DND-41 (cell line): Measurements from ENCODE around the gene VPS72.

Experiments used
- ATAC-seq: fragments of 200-7000 bp; cut with Tn5 transposase; 3 replicates; pipeline ENCODE4 v1.9.1; 2021; ENCODE audit warnings: low read depth; ENCODE audit not compliant: insufficient read depth
- DNase-seq: peaks from one replicate; pipeline ENCODE4 v3.0.0-alpha.2; 2020
- H2AFZ ChIP-seq: 2 replicates; pipeline ENCODE4 v1.6.0; 2012; ENCODE audit warnings: low read depth, low read length
- H3K27ac ChIP-seq: 2 replicates; pipeline ENCODE4 v1.5.1; 2012; ENCODE audit warnings: low read length, inconsistent platforms
- H3K27me3 ChIP-seq: fragments of 200-600 bp; sonication (generic); 2 replicates; pipeline ENCODE4 v1.6.0; 2012; ENCODE audit warnings: low read length, mild to moderate bottlenecking, inconsistent platforms; ENCODE audit not compliant: insufficient read depth, poor library complexity
- H3K36me3 ChIP-seq: 2 replicates; pipeline ENCODE4 v1.5.1; 2012; ENCODE audit warnings: low read length, inconsistent platforms; ENCODE audit not compliant: insufficient read depth
- H3K4me1 ChIP-seq: 2 replicates; pipeline ENCODE4 v1.5.1; 2012; ENCODE audit warnings: mild to moderate bottlenecking, low read length; ENCODE audit not compliant: insufficient read depth
- H3K4me2 ChIP-seq: 2 replicates; pipeline ENCODE4 v1.6.0; 2012; ENCODE audit warnings: mild to moderate bottlenecking, moderate library complexity, low read length, inconsistent platforms; ENCODE audit not compliant: insufficient read depth
- H3K4me3 ChIP-seq, 2 experiments: fragments of 200-600 bp in 1 of 2; shearing (Covaris generic) in 1 of 2; 2 replicates each; pipeline ENCODE4 v1.5.1; 2012 to 2016; ENCODE audit warnings: inconsistent platforms in 2 of 2, low read length in 2 of 2, mild to moderate bottlenecking in 2 of 2, low read depth in 1 of 2, moderate library complexity in 1 of 2
- H3K79me2 ChIP-seq: 2 replicates; pipeline ENCODE4 v1.6.0; 2012; ENCODE audit warnings: low read length, inconsistent platforms; ENCODE audit not compliant: insufficient read depth
- H3K9ac ChIP-seq: 2 replicates; pipeline ENCODE4 v1.6.0; 2012; ENCODE audit warnings: low read depth, mild to moderate bottlenecking, inconsistent platforms, low read length, moderate library complexity
- H3K9me3 ChIP-seq: 2 replicates; pipeline ENCODE4 v1.5.1; 2012; ENCODE audit warnings: low read length, moderate library complexity, mild to moderate bottlenecking, inconsistent platforms; ENCODE audit not compliant: insufficient read depth, severe bottlenecking
- H4K20me1 ChIP-seq: 2 replicates; pipeline ENCODE4 v1.6.0; 2012; ENCODE audit warnings: low read length; ENCODE audit not compliant: insufficient read depth
- EZH2 ChIP-seq: IDR thresholded peaks from 3 replicates; pipeline ENCODE4 v1.6.1; 2012; ENCODE audit warnings: borderline replicate concordance, low read depth, mild to moderate bottlenecking, moderate library complexity, low read length, inconsistent platforms; ENCODE audit not compliant: severe bottlenecking
- TF ChIP-seq, protein P1 (sequence below): IDR thresholded peaks from 2 replicates; pipeline ENCODE4 v1.5.1; 2012; ENCODE audit warnings: borderline replicate concordance, low read length, moderate library complexity, mild to moderate bottlenecking; ENCODE audit not compliant: poor library complexity, severe bottlenecking; ENCODE audit errors: extremely low read depth

The VPS72 gene

GRCh38 chr1:151187205-151187604 lies 2.8 kb downstream of the VPS72 start:
- ATAC-seq (no peak), DNase-seq (no peak)
- TF ChIP-seq, protein P1, sequence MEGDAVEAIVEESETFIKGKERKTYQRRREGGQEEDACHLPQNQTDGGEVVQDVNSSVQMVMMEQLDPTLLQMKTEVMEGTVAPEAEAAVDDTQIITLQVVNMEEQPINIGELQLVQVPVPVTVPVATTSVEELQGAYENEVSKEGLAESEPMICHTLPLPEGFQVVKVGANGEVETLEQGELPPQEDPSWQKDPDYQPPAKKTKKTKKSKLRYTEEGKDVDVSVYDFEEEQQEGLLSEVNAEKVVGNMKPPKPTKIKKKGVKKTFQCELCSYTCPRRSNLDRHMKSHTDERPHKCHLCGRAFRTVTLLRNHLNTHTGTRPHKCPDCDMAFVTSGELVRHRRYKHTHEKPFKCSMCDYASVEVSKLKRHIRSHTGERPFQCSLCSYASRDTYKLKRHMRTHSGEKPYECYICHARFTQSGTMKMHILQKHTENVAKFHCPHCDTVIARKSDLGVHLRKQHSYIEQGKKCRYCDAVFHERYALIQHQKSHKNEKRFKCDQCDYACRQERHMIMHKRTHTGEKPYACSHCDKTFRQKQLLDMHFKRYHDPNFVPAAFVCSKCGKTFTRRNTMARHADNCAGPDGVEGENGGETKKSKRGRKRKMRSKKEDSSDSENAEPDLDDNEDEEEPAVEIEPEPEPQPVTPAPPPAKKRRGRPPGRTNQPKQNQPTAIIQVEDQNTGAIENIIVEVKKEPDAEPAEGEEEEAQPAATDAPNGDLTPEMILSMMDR, result no peak
- TF ChIP-seq EZH2, result no peak
- Histone ChIP-seq H3K9ac (no peak overlapping the region), H3K79me2 (peaks cover 39% of the 10 kb centered on the region), H3K4me3 (no peak overlapping the region), H3K9me3 (no peaks in the 10 kb centered on the region), H3K4me2 (no peak overlapping the region), H3K4me1 (peaks cover 28% of the 10 kb centered on the region), H4K20me1 (no peaks in the 10 kb centered on the region), H3K27me3 (no peaks in the 10 kb centered on the region), H3K27ac (no peak overlapping the region), H2AFZ (no peak overlapping the region), H3K36me3 (peaks cover 36% of the 10 kb centered on the region)

DNA sequence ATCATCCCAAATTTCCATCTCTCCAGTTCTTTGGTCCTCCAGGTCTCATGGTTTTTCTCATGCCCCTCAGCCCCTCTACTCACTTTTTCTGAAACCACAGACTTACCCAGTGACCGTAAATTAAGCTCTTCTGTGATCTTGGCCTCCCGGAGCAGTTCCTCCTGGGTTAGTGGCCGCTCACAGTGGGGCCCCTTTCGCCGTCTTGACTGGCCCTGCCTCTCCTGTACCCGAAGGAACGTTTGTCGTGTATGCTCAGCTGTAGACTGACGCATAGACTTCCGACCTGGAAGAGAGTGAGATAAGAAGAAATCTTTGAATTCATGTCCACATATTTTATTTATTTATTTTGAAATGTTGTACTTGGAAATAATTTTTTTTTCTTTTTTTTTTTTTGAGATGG lies 5.8 kb downstream of the VPS72 start:
- Histone ChIP-seq H3K9ac (no peak overlapping the region), H3K4me3 (no peak overlapping the region), H3K9me3 (no peaks in the 10 kb centered on the region), H3K36me3 (peaks cover 61% of the 10 kb centered on the region), H2AFZ (no peak overlapping the region), H3K79me2 (peaks cover 31% of the 10 kb centered on the region), H3K27ac (no peak overlapping the region), H4K20me1 (no peaks in the 10 kb centered on the region), H3K4me1 (peaks cover 19% of the 10 kb centered on the region), H3K4me2 (no peak overlapping the region), H3K27me3 (no peaks in the 10 kb centered on the region)
- no peak for TF ChIP-seq EZH2
- TF ChIP-seq, protein P1, result no peak
- ATAC-seq (no peak), DNase-seq (no peak)

GRCh38 chr1:151176514-151177045 lies 13.4 kb downstream of the VPS72 start:
- Histone ChIP-seq H3K27ac (no peak overlapping the region), H2AFZ (no peak overlapping the region), H3K4me1 (no peaks in the 10 kb centered on the region), H3K9ac (no peak overlapping the region), H3K4me2 (no peak overlapping the region), H3K4me3 (no peak overlapping the region), H3K36me3 (peaks cover 69% of the 10 kb centered on the region), H3K79me2 (no peaks in the 10 kb centered on the region), H3K9me3 (no peaks in the 10 kb centered on the region), H3K27me3 (no peaks in the 10 kb centered on the region), H4K20me1 (no peaks in the 10 kb centered on the region)
- no peak for DNase-seq
- ATAC-seq, result no peak
- TF ChIP-seq, protein P1, result no peak
- no peak for TF ChIP-seq EZH2

GRCh38 chr1:151175863-151176262 lies 14.1 kb downstream of the VPS72 start, which contains the start of gene TMOD4:
Gene TMOD4, minus strand, starts transcription at chr1:151175981. Its CDS starts 1,106 bp downstream, at chr1:151174875.
- Histone ChIP-seq H3K4me1 (no peaks in the 10 kb centered on the region), H3K4me2 (no peak within 1 kb of the TSS), H3K27me3 (no peaks in the 10 kb centered on the region), H3K9ac (no peak within 1 kb of the TSS), H3K36me3 (peaks cover 62% of the 10 kb centered on the region), H4K20me1 (no peaks in the 10 kb centered on the region), H3K4me3 (no peak within 1 kb of the TSS), H3K9me3 (no peaks in the 10 kb centered on the region), H2AFZ (no peak within 1 kb of the TSS), H3K79me2 (no peaks in the 10 kb centered on the region), H3K27ac (no peak within 1 kb of the TSS)
- TF ChIP-seq, protein P1, result peak; percentile 66
- TF ChIP-seq EZH2, result no peak
- DNase-seq, result no peak
- ATAC-seq, result peak; percentile 87
